HG03571 (cell line): ENCODE data around the gene AP4S1.
"Not testable (repeated sequence)": the region's sequence is repeated elsewhere in the genome, so short reads cannot be mapped to it uniquely, and the experiment has no call there.

Experiments
- ATAC-seq: cut with Tn5 transposase; IDR thresholded peaks from one replicate; pipeline ENCODE4 v1.9.1; 2021; ENCODE audit not compliant: unreplicated experiment

The AP4S1 gene

DNA sequence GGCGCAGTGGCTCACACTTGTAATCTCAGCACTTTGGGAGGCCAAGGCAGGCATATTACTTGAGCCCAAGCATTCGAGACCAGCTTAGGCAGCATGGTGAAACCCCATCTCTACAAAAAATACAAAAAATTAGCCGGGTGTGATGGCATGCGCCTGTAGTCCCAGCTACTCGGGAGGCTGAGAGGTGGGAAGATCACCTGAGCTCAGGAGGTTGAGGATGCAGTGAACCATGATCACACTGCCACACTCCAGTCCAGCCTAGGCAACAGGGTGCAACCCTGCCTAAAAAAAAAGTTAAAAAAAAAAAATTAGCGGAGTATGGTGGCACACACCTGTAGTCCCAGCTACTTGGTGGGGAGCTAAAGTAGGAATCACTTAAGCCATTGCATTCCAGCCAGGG, 21.4 kb upstream of the AP4S1 start:
- ATAC-seq: not testable (repeated sequence)

DNA sequence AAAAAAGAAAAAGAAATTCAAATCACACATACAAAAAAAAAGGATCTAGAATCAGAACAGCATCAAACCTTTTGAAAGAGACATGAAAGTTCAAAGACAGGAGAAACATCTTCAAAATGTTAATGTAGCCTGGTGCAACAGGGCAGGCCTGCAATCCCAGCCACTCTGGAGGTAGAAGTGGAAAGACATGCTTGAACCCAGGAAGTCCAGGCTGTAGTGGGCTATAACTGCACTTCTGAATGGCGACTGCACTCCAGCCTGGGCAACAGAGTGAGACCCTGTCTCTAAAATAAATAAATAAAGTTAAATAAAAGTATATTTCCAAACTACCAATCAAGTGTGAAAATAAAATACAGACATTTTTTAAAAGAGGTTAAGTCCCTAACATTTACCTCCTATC, 18.7 kb upstream of the AP4S1 start:
- no peak for ATAC-seq

DNA sequence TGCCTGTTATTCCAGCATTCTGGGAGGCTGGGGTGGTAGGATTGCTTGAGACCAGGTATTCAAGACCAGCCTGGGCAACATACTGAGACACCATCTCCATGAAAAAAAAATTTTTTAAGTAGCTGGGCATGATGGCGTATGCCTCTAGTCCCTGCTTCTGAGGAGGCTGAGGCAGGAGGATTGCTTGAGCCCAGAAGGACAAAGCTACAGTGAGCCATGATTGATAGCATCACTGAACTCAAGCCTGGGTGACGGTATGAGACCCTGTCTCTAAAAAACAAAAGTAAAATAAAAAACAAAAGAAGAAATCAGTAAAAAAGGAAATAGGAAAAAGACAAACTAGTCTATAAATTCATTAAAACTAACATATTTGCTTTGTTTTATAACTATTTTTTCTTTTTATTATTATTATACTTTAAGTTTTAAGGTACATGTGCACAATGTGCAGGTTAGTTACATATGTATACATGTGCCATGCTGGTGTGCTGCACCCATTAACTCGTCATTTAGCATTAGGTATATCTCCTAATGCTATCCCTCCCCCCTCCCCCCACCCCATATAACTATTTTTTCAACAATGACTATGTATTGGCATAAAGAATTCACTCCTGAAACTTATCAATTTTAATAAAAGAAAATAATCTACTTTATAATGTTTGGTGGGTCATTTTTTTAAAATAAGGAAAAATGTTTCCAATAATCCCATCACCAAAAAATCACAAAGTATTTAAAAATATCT, 15.4 kb upstream of the AP4S1 start:
- no peak for ATAC-seq

DNA sequence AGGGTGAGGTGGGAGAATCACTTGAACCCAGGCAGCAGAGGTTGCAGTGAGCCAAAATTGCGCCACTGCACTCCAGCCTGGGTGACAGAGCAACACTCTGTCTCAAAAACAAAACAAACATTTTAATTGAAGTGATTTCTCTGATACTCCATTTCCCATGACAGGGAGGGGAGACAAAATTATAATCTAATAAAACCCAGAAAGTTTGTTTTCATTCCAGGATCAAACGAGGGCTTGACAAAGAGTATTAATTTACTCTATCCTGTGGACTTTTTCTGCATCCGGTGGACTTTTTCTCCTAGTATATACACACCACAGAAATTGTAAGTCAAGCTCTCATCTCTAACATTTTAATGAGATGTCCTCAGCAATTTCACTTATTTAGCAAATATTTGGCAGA, 14.5 kb upstream of the AP4S1 start:
- no peak for ATAC-seq

DNA sequence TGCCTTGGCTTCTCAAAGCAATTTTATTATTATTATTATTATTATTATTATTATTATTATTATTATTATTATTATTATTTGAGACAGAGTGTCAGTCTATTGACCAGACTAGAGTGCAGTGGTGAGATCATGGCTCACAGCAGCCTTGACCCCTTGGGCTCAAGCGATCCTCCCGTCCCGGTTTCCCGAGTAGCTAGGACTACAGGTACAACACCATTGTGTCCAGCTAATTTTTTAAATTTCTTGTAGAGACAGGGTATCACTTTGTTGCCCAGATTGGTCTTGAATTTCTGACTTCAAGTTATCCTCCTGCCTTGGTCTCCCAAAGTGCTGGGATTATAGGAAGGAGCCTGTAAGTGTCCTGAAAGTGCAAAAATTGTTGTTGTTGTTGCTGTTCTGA, 11.6 kb upstream of the AP4S1 start:
- ATAC-seq: no peak

DNA sequence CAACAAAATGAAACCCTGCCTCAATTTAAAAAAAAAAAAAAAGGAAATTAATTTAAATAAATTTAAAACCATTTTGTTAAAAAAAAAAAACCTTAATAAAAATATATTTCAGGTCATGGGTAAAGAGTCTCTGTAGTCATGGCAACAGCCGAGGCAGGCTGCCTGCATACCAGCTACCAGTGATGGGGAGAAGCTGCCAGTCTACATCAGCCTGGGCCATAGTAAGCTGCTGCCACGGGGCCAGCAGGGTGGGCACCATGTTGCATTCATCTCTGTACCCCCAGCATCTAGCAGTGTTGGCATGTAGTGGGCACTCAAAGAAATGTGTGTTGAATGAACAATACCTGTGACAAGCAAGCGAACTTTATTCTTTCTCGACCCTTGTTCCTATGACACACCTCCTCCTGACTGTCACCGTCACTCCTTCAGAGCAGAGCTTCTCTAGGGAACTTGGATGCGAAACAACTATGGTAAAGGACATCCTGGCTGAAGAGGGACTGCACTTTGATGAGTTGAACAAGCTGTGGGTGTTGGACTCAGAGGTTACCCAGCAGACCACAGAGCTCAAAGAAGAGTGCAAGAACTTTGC, 7.3 kb upstream of the AP4S1 start:
- no peak for ATAC-seq

DNA sequence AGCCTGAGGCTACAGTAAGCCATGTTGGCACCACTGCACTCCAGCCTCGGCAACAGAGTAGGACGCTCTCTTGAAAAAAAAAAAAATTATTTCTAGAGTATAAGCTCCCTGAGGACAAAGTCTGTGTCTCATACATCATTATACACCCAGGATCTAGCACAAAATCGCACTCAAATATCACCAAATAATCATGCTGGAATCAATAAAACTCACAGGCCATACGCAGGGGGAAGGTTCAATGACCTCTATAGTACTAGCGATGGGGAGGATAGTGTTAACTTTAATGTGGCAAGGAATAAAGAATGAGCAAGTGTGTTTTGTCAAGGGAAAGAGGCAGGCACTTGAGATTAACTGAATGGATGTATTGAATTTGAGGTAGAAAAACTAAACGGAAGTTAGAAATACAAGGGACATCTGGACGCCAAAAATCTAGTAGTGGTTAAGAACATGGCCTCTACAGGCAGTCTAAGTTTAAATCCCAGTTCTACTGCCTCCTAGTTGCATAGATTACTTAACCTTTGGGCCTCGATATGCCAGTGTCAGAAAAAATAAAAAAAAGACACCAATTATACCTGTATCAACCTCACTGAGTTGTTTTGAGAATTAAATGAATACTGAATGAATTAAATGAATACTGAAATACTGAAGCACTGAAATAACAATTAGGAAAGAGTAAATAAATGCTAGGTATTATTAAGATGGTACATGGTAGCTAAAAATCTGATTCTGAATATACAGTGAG, 4.4 kb upstream of the AP4S1 start:
- no peak for ATAC-seq

DNA sequence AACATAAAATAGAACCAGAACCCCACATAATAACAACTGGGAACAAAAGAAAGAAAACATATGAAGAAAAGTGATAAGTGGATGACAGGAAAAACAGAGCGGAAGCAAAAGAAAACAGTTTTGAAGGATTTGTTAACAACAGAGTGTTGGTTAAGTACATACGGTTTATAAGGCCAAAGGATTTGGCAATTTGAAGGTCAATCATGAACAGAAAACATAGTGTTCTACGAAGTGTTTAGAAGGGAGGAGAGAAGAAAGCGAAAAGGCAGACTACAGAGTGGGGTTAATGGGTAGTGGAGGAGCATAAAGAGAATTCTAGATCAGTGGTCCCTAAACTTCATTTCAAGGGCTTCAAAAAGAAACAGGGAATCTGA, 3.9 kb upstream of the AP4S1 start:
- ATAC-seq: no peak

DNA sequence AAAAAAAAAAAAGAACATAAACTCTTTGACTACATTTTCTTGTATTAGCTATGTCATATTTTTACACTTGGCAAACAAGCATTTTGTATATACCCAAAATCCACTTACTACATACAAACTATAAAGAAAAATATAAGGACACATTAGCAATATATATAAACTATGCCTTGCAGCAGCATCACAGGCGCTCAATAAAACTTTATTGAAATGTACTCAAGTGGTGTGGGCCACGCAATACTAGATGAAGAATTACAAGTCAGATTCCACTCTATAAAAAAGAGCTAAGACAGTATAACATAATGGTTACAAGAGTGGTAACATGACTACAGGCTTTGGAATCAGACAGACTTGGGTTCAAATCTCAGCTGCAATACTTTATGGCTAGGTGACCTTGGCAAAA, 3.1 kb upstream of the AP4S1 start:
- ATAC-seq: no peak

DNA sequence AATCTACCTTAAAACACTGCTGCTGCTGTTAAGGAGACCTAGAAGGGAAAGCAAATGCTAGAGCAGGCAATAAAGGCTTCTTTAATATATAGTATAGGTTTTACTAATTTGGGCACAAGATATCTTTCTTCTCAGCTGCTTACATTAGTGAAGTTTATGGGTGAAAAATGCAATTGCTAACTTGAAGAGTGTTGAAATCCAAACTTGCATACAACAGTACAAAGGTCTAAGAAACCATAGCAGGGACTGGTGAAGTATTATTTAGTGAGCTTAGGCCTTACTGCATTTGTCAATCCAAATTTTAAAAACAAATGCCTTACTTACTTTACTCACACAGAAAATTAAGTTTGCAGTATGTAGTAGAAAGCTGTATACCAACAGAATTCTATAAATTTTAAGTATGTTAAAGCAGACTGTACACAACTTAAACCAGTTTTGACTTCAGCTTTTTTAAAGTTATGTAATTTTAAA, 1.4 kb upstream of the AP4S1 start:
- no peak for ATAC-seq

DNA sequence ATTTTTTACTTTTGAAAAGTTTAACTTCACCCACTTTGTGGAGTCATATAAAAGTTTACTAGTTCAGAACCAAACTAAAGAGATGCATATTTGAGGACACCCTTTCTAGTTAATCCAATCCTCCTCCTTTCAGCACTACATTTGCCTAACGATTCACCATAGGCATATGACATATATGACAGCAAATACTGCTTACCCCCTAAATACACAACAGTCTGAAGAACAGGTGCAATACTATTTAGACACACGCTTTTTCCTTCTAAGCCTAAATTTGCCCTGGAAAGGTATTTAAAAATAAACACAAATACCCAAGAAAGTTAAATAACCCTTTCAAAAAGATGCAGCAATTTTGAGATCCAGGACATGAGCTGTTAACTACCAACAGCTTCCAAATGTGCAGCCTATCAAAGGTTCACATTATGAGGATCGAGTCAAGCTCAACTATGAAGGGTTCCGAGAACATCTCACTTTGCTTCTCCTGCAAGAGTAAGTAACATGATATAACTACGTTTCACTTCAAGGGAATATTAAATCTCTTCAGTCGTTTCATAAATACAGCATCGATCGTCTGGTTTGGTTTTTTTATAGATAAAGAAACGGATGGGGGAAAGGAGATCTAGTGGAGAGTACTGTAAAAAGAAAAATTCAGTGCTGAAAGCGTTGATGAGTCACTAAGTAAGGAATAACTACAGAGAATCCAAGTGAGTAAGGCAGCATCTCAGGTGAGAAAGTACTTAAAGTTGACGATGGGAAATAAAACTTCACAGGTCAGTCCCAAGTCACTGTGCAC, 677 bp upstream of the AP4S1 start:
- ATAC-seq: no peak

DNA sequence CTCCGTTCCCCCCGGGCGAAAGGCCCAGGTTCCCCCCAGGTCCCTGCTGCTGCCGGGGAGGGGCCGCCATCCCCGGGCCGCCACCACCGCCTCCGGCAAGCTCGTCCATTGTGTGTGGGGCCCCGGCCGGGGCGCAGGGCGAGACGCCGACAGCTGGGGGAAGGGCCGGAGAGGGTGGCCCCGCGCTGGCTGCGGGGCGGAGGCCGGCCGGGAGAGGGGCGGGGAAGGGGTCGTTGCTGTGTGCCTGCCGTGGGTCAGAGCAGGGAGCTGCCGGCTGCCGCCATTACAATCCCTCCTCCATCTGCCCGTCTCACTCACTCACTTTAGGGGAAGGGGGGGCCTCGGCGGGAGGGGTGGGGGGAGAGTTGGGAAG, 614 bp downstream of the AP4S1 start, which contains the start of gene STRN3:
TSS of gene STRN3 (minus strand) at position 303 of the 373 bp plus-strand sequence. CDS start at position 109, 194 bp downstream.
- peak; percentile 26 for ATAC-seq

DNA sequence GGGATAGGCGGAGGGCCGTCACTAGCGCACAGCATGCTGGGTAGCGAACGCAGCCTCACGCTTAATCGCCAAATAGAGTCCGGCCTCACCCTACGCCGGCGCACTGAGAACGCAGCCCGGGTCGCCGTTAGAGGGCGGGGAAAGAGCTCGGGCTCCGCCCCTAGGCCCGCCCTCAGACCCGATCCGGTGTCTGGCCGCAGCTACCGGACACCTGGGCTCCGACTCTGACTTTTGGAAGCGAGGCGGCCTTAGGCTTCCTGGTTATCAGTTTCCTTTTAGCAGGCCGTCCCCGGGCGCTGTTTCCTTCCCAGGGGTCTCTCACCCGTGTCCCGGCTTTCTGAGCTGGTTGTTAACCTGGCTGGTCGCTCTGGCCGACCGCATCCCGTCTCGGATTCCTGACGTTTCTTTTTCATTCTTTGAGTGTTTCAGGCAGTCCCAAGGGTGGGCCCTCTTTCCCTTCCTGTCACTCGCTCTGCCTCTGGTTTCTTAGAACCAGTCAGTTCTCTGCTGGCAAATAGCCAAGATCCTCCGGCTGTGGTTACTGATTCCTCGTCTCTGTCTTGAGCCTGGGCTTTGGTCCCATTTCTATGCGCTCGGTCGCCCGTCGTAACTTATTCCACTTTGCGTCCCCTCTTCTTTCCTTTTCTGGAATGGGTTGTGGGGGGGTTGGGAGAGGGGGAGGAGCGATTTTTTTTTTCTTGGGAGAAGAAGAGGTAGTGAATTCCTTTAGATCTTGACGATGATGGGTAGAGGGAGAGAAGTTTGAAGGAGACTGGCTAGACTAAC, 1.2 kb downstream of the AP4S1 start:
- ATAC-seq: peak; percentile 85

DNA sequence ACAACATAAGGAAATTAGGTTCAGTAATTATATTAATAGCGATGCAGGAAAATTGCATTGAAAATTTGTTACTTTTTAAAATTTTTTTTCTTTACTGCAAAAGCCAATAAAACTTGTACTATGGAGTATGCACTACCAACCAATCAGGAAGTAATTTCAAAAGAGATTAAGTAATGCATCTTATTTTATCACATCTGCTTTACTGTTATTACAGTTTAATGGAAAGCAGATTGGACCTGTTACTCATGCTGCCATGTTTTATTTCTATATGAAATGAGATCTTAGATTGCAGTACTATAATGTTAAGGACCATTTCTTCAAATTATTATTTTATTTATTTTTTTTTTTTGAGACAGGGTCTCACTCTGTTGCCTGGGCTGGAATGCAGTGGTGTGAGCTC, 2.4 kb downstream of the AP4S1 start:
- no peak for ATAC-seq

DNA sequence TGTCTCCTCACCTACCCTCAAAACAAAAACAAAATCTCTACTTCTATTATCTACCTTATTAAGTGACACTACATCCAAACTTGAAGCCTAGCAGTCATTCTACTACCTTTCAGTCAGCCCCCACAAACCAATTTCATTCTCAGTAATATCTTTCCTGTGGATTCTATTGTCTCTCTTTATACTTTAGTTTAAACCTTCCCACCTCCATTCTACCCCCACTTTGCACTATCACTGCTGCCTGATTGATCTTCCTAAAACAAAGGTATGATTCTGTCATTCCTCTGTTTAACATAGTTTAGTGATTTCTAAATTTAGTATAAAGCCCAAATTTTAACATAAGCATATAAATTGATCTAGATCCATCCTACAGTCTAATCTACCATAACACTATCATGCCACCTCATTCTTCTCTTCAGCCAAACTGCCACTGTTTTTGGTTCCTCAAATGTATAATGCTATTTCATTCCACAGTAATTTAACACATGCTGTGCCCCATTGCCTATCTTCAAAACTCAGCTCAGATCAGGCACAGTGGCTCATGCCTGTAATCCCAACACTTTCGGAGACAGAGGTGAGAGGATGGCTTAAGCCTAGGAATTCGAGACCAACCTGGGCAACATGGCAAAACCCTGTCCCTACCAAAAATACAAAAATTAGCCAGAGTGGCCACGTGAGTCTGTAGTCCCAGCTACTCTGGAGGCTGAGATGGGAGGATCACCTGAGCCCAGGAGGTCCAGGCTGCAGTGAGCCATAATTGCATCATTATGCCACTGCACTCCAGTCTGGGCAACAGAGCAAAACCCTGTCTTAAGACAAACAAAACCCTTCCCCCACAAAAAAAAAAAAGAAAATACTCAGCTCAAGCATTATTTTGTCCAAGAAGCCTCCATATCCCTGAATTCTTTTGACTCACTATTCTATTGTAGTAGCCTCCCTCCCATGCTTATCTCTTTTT, 3.8 kb downstream of the AP4S1 start:
- ATAC-seq: no peak

DNA sequence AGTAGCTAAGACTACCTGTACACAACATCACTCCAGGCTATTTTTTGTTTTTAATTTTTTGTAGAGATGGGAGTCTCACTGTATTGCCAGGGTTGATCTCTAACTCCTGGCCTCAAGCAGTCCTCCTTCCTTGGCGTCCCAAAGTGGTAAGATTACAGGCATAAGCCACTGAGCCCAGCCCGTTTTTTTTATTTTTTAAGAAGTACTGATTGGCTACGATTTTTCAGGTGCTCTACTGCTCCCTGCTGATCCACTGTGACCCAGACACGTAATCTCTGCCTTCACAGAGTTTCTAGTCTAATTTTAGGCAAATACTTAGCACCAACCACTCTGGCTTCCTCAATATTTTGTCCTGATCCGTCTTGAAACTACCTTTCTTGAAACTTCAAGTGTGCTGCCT, 5.0 kb downstream of the AP4S1 start:
- no peak for ATAC-seq

DNA sequence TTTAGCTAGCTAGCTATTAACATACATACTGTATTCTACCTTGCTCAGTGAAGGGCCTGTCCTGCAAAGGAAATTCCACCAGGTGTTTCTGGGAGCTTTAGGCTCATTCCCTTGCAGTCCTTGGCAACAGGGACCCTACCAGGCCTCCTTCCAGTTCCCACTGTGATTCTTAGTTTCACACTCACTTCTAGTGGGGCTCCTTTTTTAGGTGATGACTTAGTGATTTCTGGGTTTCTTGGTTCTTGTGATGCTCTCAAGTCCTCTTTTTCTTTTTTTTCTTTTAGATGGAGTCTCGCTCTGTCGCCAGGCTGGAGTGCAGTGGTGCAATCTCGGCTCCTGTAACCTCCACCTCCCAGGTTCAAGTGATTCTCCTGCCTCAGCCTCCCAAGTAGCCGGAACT, 11.1 kb downstream of the AP4S1 start:
- ATAC-seq: no peak

DNA sequence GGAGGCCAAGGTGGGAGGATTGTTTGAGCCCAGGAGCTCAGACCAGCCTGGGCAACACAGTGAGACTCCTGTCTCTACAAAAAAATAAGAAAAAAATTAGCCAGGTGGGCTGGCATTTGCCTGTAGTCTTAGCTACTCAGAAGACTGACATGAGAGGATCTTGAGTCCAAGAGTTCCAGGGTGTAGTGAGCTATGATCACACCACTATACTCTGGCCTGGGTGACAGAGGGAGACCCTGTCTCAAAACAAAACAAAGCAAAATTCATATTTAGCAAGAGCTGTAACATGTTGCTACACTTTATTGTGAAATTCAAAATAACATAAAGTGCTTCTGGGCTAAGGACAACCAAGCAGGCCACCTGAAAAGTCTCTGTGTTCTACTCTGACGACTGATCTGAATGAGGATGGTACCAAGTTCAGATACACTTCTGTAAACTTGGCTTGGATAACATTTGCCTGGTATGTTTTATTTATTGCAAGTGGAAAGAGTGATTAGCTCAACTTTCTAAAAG, 12.3 kb downstream of the AP4S1 start:
- no peak for ATAC-seq

DNA sequence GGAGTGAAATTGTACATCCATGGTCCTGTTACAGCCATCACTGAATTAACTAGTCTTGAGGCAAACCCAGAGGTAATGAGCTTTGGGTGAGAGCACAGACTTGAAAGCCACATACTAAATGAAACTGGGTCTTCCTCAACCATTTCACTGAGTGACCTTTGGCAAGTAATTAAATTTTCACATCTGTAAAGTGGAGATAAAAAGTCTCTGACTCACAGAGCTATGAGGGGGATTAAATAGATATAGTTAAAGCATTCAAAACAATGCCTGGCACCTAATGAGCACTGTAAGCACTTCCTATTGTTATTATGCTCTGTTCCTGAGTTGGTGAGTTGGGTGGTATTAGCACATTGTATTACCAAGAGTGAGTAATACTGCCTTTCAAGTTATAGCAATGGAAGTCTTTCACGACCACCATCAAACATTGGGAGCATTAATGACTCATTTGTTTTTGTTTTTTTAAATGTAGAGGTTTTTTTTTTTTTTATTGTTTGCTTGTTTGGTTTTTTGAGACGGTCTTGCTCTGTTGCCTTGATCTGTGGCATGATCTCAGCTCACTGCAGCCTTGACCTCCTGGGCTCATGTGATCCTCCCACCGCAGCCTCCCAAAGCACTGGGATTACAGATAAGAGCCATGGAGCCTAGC, 13.2 kb downstream of the AP4S1 start:
- no peak for ATAC-seq
